ENCODE data around the gene PRKCE.

Gene PRKCE

GRCh38 chr2:46146866-46147502 lies 495.5 kb downstream of the PRKCE start:
- DNase-seq (ENCODE audit: low spot score): no peak

- DNase-seq (ENCODE audit: low spot score): no peak
These were observed 496.3 kb downstream of the PRKCE start for GRCh38 chr2:46147626-46148368.

- DNase-seq (ENCODE audit: low spot score): no peak
These were observed 496.9 kb downstream of the PRKCE start for GRCh38 chr2:46148369-46148736.

- DNase-seq (ENCODE audit: low spot score): no peak
These were observed 499.0 kb downstream of the PRKCE start for GRCh38 chr2:46150445-46150955.

- DNase-seq (ENCODE audit: low spot score): no peak
These were observed 500.1 kb downstream of the PRKCE start for GRCh38 chr2:46151577-46151976.

DNA sequence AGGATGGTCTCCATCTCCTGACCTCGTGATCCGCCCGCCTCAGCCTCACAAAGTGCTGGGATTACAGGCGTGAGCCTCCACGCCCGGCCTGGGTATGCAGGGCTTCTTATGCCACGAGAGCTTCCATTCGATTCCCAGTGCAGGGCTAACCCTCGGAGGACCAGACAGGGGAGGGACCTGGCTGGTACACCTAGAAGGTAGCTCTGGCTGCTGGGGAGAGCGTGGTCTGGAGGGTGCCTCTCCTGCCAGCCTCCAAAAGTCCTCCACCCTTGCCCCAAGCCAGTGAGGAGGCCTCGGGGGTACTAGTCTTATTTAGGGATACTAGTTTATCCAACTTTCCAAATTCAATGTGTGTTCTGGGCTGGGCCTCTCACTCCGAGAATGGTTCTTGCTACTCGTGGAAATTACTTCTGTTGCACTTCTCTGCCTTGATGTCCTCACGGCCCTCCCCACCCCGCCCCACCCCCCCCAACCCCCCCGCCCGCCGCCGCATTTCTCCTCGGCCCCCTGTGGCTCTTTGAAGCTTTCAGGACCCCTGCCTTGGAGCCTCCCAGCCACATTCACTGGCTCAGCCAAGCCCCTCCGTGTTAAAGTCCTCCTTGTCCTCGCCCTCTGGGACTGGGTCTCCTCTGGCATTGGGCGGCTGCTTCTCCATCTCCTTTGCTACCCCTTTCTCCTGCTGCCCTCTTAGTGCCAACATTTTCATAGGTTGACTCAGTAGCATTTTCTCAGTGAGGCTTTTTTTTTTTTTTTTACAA lies 502.7 kb downstream of the PRKCE start:
- DNase-seq (ENCODE audit: low spot score): no peak

DNA sequence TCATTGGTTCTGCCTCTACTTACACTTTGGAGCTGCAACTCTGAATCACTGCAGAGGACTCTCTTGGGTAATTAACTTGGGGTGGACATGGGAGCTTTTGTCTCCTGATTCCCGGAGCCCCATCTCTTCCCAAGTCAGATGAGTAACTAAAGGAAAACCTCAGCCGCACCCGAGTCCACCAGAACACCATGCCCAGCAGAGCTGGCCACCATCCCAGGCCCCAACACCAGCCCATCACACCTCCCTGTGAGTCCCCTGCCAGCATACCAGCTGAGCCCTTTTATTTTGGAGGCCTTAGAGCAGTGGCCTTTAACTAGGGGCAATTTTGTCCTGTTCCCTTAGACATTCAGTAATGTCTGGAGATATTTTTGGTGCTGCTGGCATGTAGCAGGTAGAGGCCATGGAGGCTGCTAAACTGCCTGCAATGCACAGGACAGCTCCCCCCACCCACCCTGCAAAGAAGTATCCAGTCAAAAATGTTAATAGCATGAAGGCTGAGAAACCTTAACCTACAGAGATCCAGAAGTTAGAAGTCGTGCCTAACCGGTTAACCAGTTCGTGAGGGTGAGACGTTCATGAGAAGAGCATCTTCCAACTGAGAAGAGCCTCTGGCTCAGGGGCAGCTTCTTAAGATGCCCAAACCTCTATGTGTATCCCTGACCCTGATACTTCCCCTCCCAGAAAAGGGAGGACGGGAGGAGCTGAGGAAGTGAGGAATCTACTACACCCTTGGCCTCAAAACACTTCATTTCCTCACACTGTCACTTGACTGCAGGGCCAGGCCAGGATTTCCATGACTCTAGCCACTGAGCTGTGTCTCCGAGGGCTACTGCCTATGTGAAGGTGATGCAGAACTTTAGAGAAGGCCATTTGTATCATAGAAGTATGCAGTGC lies 505.8 kb downstream of the PRKCE start:
- no peak for DNase-seq (ENCODE audit: low spot score)

DNA sequence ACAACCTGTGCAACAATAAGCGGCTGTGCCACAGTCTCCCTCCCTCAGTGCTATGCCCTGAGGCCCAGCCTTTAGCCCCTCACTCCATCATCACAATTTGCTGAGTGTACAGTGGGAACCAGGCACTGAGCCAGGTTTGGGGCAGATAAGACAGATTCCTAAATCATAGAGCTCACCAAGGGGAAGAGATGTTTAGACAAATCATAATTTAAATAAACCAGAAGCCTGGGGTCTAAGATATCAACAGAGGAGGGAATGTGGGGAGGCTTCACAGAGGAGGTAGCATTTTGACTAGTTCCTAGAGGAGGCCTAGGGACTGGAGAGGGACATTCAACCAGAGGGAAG lies 506.5 kb downstream of the PRKCE start:
- no peak for DNase-seq (ENCODE audit: low spot score)

GRCh38 chr2:46158661-46159060 lies 507.2 kb downstream of the PRKCE start:
- DNase-seq (ENCODE audit: low spot score): no peak

GRCh38 chr2:46160326-46160725 lies 508.9 kb downstream of the PRKCE start:
- no peak for DNase-seq (ENCODE audit: low spot score)

DNA sequence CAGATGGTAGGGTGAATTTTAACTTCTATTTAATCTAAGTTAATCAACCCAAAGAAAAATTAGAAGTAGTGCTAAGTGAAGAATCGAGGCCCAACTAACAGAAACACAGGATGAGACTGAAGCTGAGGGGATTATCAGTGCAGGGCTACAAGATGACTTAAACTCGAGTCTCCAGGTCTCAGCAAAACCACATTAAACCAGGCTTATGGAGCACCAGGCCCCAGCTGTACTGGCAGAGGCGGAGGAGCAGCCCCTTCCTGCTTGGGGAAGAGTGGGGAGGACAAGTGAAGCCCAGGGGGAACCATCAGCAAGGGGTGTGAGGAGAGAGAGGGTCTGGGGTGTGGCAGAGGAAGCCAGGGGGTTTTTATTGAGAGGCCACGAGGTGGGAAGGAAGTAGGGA lies 509.8 kb downstream of the PRKCE start:
- no peak for DNase-seq (ENCODE audit: low spot score)

DNA sequence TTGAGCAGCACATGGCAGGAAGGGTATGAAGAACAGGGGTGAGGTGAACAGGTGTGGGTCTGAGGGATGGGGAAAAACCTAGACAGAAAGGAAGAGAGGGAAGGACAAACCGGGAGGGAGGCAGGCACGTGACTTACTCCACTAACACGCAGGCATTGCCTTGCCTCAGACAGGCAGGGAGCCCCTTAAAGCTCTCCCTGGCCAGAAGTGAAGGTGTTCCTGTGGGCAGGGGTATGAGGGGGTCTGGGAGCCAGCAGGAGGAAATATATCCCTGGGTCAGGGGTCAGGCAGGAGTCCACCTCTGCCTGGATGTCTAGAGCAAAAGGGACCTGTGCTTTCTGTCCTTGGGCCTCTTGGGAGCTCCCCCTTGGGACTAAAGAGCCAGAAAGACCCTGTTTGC lies 510.4 kb downstream of the PRKCE start:
- DNase-seq (ENCODE audit: low spot score): no peak

DNA sequence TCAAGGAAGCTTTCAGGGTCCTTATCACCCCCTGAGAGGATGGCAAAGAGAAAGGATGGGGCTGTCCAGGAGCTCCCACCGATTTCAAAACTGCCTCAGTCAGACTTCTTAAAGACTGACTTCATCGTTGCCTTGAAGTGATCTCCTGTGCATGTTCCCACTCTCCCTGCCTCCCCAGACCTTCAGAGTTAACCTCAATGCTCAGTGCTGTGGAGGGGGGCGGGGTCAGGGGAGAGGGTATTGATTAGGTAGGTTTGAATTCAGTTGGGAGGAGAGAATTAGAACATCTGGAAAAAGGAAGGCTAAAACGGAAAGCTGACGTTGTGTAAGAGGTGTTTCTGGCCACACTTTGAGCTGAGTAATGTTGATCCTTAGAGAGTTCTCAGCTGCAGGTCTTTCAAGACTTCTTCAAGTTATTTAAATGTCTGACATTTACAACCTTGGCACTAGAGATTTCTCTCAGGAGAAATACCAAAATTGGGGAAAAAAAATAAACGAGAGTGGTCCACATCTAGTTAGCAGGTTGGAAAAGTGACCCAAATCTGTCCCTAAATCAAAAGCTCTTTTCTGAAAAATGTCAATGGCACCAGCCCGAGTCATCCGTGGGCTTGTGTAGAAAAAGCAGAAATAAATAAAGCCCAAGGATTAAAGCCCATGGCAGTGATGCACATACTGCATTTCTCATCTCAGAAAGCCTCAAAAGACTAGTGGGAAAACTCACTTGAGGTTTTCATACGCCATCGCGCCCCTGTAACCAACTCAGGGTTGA lies 511.0 kb downstream of the PRKCE start:
- no peak for DNase-seq (ENCODE audit: low spot score)

- no peak for DNase-seq (ENCODE audit: low spot score)
These were observed 511.6 kb downstream of the PRKCE start for GRCh38 chr2:46163098-46163430.

DNA sequence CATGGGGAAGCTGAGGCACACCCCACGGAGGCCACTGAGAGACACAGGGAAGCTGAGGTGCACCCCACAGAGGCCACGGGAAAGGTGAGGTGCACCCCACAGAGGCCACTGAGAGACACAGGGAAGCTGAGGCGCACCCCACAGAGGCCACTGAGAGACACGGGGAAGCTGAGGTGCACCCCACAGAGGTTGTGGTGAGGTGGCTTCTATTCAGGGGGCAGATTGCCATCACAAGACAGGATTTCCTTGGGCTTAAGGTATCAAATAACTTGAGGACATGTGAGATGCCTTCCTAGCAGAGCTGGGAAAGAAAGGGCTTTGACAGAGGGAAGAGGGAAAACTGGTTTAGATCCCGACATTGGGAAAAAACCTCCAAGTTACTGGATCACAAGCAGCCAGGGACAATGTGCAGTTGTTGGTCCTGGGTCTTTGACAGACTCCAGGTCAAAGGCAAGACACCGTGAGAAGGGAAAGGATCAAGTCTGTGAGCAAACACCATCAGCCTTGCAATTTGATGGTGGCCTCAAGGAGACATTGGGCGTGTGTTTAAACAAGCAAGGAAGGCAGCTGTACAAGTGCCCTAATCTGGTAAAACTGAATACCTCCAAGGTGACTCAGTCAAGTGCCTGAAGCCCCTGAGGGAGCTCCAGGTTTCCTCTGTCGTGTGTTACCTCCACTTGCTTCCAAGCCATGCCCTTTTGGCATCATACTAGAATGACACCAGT lies 512.5 kb downstream of the PRKCE start:
- no peak for DNase-seq (ENCODE audit: low spot score)

DNA sequence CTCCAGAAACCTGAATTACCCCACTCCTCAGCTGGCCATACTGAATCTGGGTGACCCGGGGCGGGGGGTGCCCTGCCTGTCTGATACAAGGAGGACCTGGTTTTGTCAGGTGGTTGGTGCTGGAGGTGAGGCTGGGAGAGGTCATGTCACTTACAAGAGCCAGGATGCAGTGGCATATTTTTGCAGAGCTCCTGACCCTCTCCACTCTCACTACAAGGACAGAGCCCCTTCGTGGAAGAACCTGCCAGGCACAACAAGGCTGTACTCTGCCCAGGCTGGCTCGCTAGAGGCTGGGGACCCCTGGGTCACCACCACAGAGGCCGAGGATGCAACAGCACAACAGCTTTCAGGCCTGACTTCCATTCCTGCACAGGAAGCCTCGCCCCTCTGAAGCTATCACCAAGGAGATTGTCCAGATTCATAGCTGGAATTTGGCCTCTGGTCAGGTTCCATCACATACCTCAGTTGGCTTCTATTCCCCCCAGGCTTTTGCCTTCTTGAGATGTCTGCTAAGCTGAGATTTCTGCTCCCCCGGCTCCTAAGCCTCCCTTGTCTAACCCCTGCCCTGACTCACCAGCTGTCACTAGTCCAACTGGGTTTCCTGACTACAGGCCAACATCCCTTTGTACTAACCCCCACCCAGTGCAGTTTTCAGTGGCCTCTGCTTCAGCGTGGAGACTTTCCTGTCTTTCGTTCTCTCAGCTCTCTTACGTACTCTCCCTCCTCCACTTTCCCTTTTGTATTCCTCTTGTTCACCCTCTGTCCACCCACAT lies 513.2 kb downstream of the PRKCE start:
- DNase-seq (ENCODE audit: low spot score): peak; percentile 90

DNA sequence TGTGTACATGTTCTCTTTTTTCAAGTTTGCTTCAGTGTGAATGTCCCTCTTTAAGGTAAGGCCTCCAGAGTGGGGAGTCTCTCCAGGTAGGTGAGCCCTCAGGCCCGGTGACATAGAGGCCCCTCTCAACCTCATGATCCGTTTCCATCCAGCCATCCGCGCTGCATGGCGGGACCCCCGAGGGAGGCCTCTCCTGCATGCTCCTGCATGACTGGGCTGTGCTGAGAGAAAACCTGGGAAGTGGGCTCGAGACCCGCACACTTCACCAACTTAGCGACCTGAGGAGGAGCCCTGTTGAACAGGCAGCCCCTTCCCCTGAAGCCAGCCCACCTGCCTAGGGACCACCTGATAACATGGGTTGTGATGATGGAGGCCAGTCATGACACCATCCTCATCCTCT lies 514.4 kb downstream of the PRKCE start:
- no peak for DNase-seq (ENCODE audit: low spot score)

DNA sequence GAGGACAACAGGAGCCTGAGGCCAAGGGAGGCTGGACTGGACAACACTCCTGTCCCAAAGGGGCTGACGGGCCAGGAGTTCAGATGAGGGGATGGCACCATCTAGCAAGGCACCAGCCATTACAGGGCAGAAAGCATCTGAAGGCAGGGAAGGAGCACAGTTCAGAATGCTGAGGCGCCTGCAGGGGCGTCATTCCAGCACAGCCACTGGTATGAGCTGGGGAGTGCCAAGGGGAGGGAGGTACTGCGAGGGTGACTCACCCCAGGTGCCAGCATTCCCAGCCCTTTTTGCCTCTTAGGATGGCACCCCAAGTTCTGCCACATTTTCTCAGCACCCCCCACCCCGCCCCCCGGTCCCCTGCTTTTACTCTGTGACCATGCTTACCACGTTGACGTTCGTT lies 515.9 kb downstream of the PRKCE start:
- no peak for DNase-seq (ENCODE audit: low spot score)

DNA sequence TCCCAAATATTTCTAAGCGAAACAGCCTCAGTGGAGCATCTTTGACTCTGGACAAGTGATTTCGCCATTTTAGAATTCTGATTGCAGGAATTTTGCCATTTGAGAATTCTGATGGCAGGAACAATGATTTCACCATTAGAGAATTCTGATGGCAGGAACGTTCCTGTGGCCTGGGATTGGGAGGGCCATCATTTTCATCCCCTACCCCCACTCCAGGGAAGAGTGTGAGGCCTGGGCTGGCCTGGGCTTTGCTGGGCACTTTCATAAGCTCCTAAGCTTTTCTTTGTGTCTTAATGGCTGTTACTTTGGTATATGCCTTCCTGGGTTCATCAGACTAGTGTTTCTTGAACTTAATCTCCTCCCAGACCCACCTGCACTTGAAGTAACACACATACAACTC lies 516.4 kb downstream of the PRKCE start:
- no peak for DNase-seq (ENCODE audit: low spot score)

- no peak for DNase-seq (ENCODE audit: low spot score)
These were observed 518.0 kb downstream of the PRKCE start for GRCh38 chr2:46169467-46169866.

Measured in kidney capillary endothelial cell (primary cell).